Stimulated activated CD4-positive, alpha-beta T cell treated with anti-CD3 and anti-CD28 coated beads, Interleukin-1b, Interleukin-23, amount 100 ng/mL, for 24 hours (primary cell): ENCODE data around the gene PABPC4L.
"Not testable (repeated sequence)": the region's sequence is repeated elsewhere in the genome, so short reads cannot be mapped to it uniquely, and the experiment has no call there.

Experiments
- DNase-seq, 4 experiments: peaks; one replicate each; pipeline ENCODE4 v3.0.0-alpha.2; 2020; ENCODE audit warnings: low read depth in 4 of 4, low spot score in 1 of 4

Gene PABPC4L

DNA sequence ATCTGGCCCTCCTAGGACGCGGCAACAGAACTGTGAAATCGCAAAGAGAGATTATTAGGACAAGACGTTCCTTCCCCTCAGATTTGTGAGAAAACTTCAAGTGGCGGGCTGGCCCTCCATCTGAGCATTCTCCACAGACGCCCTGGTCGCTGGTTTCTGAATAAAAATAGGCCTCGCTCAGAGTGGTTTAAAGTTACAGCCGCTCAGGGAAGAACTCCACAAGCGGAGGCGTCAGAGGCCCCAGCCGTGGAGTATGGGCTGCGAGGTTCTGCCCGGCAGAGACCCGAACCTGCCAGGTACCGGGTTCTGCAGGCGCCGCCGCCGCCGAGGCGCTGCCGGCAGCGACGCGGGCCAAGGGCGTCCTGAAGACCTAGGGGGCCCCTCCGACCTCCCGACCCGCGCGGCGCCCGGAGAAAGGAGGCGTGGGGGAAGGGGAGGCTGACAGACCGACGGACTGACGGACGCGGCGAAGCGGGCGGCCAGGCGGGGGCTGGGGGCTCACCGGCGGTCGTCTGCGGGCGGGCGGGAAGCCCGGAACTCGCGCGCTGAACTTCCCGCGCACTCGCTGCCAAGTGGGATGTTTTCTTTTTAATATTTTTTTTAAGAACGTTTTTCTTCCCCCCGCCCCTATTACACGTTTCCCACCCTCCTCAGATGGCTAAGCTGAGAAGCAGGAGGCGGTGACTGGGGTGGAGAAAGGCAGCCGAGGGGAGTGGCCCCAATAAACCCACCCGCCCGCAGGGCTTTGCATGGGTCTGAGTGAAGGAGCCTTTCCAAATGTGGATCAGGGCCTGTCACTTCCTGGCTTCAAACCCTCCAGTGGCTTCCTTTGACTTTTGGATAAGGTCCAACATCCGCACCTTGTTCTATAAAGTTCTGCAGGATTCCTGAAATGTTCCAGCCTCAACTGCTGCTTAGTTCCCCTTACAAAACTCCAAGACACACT is at the start of gene PABPC4L:
PABPC4L (minus strand) TSS at position 574 of the 946 bp plus-strand sequence. CDS start 770 bp downstream, outside the sequence.
- no peak for DNase-seq

DNA sequence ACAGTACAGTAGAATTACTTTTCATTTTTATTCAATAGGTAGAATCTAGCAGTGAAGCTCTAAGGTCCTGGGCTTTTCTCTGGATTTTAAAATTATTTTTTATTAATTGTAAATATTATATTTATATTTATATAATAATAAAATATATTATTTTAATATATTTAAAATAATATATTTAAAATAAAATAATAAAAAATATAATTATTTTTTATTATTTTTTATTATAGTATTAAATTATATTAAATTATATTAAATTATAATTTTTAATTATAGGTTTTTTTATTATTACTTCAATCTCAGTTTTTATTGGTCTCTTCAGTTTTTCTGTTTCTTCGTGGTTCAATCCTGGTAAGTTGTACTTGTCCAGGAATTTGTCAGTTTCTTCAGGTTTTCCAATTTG is 49.7 kb upstream of the PABPC4L start:
- DNase-seq: no peak

GRCh38 chr4:134243742-134244713 is 42.4 kb upstream of the PABPC4L start:
- no peak for DNase-seq

DNA sequence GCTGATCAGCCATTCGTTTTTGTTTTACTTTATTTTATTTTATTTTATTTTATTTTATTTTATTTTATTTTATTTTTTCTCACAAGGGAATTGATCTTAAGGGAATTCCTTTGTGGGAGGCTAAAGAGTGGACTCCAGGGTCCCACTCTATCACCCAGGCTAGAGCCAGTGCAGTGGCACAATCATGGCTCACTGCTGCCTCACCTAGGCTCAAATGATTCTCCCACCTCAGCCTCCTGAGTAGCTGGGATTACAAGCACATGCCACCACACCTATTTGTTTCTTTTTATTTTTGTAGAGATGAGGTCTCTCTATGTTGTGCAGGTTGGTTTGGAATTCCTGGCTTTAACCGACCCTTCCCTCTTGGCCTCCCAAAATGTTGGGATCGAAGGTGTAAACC is 17.5 kb upstream of the PABPC4L start:
- no peak for DNase-seq

DNA sequence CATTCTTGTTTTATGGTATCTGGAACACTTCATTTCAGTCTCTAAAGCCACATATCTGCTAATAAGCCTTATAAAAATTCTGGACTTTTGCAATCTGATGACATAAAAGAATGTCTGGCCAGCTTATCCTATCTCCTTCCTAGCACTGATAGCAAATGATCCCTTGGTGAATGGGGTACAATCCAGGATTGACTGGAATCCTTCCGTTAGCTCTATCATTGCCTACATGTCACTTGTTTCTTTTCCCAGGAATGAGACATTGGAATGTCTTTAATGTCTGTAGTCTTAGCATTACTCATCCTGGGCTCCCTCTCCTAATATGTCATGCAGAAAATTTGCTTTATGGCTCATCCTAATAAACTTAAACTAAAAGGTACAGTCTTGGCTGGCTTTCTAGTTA is 14.8 kb upstream of the PABPC4L start:
- DNase-seq: no peak

DNA sequence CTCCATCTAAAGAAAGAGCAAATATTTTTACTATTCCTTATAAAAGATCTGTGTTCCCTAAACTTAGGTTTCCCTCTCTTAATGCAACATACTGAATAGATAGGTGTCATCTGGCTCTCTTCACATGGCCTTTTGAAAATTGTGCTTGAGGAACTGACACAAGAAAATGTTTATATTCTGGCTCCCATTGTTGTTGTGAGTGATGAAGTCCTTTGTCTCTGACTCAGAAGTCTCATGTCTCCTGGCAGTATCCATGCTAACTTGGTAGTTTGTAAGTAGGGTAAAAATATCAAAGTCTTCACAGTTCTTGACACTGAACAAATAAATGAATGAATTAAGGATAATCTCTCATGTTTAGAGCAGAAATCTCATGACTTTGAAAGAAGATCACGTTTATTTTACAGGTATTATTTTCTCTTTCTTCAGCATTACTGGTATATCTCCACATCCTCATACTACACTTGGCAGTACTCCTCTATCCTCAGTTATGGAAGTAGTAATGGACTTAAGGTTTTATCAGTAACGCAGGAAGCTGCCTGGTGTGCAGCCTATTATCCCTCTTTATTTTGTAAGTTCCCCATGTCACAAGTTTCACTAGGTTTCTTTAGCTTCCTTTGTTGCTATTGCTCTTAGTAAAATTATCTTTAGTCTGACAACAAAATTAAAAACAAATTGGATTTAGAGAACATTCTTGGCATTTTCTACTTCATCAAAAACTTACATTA is 14.2 kb upstream of the PABPC4L start:
- no peak for DNase-seq

- not testable (repeated sequence) for DNase-seq
Measured at GRCh38 chr4:134207955-134208354, 6.4 kb upstream of the PABPC4L start.

- DNase-seq: no peak
Measured at GRCh38 chr4:134202166-134202956, 772 bp upstream of the PABPC4L start.

DNA sequence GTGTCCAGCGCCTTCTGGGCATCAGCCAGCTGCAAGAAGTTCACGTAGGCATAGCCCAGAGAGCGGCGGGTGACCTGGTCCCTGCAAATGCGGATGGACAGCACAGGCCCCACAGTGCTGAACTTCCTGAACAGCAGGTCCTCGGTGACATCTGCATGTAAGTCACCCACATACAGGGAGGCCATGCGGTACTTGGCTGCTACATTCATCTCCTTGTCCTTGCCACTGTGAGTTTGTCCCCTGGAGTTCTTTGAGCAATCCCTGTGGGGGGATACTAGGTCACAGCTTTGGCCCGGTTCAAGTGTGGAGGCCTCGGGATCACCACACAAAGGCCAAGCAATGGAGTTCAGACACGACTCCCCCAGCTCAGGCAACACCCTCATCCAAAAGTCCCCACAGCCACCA is 776 bp downstream of the PABPC4L start:
- no peak for DNase-seq

- no peak for DNase-seq
Measured at GRCh38 chr4:134189949-134190348, 11.6 kb downstream of the PABPC4L start.

DNA sequence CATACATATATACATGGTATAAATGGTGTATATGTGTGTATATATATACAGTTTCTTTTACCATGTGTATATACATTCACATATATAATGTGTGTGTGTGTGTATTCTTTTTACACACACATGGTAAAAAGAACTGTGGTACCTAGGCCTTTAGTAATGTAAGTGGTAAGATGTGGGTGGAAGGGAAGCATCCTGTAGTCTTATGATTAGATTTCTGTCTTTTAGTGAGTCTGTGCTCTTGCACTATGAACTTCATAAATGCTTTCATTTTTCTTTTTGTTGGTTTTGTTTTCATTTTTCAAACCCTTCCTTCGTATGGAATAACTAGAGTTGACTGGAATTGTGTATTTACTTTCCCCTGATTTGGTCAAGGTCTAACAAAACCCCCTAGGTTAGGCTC is 12.1 kb downstream of the PABPC4L start:
- no peak for DNase-seq

DNA sequence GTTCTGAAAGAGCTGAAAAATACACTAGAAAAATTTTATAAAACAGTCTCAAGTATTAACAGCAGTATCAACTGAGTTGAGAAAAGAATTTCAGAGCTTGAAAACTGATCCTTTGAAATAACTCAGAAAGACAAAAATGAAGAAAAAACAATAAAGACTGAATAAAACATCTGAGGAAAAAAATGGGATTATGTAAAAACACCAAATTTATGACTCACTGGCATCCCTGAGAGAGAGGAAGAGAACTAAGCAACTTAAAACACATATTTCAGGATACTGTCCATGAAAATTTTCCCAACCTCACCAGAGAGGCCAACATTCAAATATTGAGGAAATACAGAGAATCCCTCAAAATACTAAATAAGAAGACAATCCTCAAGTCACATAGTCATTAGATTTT is 22.9 kb downstream of the PABPC4L start:
- no peak for DNase-seq

DNA sequence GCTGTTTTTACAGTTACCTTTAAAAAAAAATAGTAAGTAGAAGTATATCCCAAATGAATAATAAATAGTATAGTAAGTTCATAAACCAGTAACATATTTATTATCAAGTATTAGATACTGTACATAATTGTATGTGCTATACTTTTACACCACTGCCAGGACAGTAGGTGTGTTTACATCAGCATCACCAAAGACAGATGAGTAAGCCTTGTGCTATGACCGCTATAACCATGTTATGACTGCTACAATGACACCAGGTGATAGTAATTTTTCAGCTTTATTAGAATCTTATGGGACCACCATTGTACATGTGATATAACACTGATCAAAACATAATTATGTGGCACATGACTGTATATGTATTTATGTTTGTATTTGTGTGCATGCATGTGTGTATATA is 27.3 kb downstream of the PABPC4L start:
- DNase-seq: no peak

- DNase-seq: no peak
Measured at GRCh38 chr4:134160211-134160610, 41.4 kb downstream of the PABPC4L start.

DNA sequence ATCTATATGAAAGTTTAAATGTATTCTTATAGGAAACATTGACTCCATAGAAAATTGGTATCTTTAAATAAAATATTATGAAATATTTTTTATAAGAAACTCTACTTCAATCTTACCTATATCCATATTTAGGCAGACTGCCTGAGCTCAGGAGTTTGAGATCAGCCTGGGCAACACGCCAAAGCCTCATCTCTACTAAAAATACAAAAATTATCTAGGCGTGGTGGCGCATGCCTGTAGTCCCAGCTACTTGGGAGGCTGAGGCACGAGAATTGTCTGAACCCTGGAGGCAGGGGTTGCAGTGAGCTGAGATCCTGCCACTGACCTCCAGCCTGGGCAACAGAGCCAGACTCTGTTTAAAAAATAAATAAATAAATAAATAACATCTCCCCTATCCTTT is 47.5 kb downstream of the PABPC4L start:
- no peak for DNase-seq

- DNase-seq: no peak
Measured at GRCh38 chr4:134147941-134148340, 53.6 kb downstream of the PABPC4L start.
